Skeletal muscle tissue (tissue), 4 donors: ENCODE measurements around the gene ZNF462. TPM values are rescaled to one million over a fixed set of nuclear protein-coding genes. Genes with fewer than 3 reads are reported as not detected.
A peak's percentile ranks its signal among the peaks of the same experiment; 100 is the strongest.

Experiments used
- H3K27ac ChIP-seq: one replicate; pipeline ENCODE4 v1.7.0; 2013; ENCODE audit warnings: mild to moderate bottlenecking, low read depth, low read length, inconsistent platforms
- H3K27me3 ChIP-seq, 3 donors: one replicate each; pipeline ENCODE4 v1.7.0; 2013; ENCODE audit warnings: low read length in 3 of 3; ENCODE audit not compliant: control insufficient read depth in 3 of 3, insufficient read depth in 3 of 3
- H3K36me3 ChIP-seq, 3 donors: one replicate each; pipeline ENCODE4 v1.7.0; 2013; ENCODE audit warnings: low read length in 3 of 3; ENCODE audit not compliant: control insufficient read depth in 3 of 3, insufficient read depth in 3 of 3
- H3K4me1 ChIP-seq, 3 donors: one replicate each; pipeline ENCODE4 v1.7.0; 2013; ENCODE audit warnings: low read length in 3 of 3, mild to moderate bottlenecking in 3 of 3; ENCODE audit not compliant: control insufficient read depth in 3 of 3, insufficient read depth in 3 of 3
- H3K4me3 ChIP-seq, 3 donors: one replicate each; pipeline ENCODE4 v1.7.0; 2013; ENCODE audit warnings: low read length in 3 of 3
- H3K9ac ChIP-seq, 3 donors: one replicate each; pipeline ENCODE4 v1.7.0; 2013; ENCODE audit warnings: low read length in 3 of 3, mild to moderate bottlenecking in 3 of 3, moderate library complexity in 2 of 3, low read depth in 1 of 3
- H3K9me3 ChIP-seq, 3 donors: one replicate each; pipeline ENCODE4 v1.7.0; 2013; ENCODE audit warnings: low read length in 3 of 3; ENCODE audit not compliant: control insufficient read depth in 3 of 3
- total RNA-seq: library from RNA; depleted of rRNA; stranded (reverse); fragments of >200 nt; gene quantifications from one replicate; pipeline ENCODE4 v1.2.3, GENCODE V29; 2014
- donor health status: Osteomylitis.

Gene ZNF462
- total RNA-seq: 28.7 TPM

GRCh38 chr9:106862821-106863720 lies at the start of gene ZNF462:
Gene ZNF462 (plus strand): TSS chr9:106863166. CDS start chr9:106923384, 60,218 bp downstream.
- no peaks in the 10 kb centered on the region for H3K36me3 ChIP-seq
- peaks cover 13 to 27% (median 20%) of the 10 kb centered on the region in 3 donors for H3K4me1 ChIP-seq
- H3K9me3 ChIP-seq: no peaks in the 10 kb centered on the region
- H3K9ac ChIP-seq: peak within 1 kb of the TSS; percentile 85 to 93 (median 90)
- peak within 1 kb of the TSS; percentile 82 for H3K27ac ChIP-seq
- peak within 1 kb of the TSS; percentile 90 to 98 (median 93) for H3K4me3 ChIP-seq
- H3K27me3 ChIP-seq: no peaks in the 10 kb centered on the region

- Histone ChIP-seq H3K4me3 (no peak overlapping the region), H3K27me3 (no peaks in the 10 kb centered on the region), H3K27ac (no peak overlapping the region), H3K9ac (no peak overlapping the region), H3K36me3 (no peaks in the 10 kb centered on the region), H3K4me1 (no peaks in the 10 kb centered on the region), H3K9me3 (no peaks in the 10 kb centered on the region)
Measured at GRCh38 chr9:106816524-106816923, 46.4 kb upstream of the ZNF462 start.

GRCh38 chr9:106818034-106818433 lies 44.9 kb upstream of the ZNF462 start:
- Histone ChIP-seq H3K27me3 (no peaks in the 10 kb centered on the region), H3K9ac (no peak overlapping the region), H3K9me3 (no peaks in the 10 kb centered on the region), H3K27ac (no peak overlapping the region), H3K36me3 (no peaks in the 10 kb centered on the region), H3K4me3 (no peak overlapping the region), H3K4me1 (no peaks in the 10 kb centered on the region)

- Histone ChIP-seq H3K27ac (no peak overlapping the region), H3K4me1 (no peaks in the 10 kb centered on the region), H3K9ac (no peak overlapping the region), H3K9me3 (no peaks in the 10 kb centered on the region), H3K36me3 (no peaks in the 10 kb centered on the region), H3K4me3 (no peak overlapping the region), H3K27me3 (no peaks in the 10 kb centered on the region)
Measured at GRCh38 chr9:106820866-106821265, 42.1 kb upstream of the ZNF462 start.

GRCh38 chr9:106828070-106828469 lies 34.9 kb upstream of the ZNF462 start:
- no peak overlapping the region for H3K9ac ChIP-seq
- H3K9me3 ChIP-seq: no peaks in the 10 kb centered on the region
- H3K4me3 ChIP-seq: no peak overlapping the region
- H3K27ac ChIP-seq: no peak overlapping the region
- H3K4me1 ChIP-seq: peaks cover 8 to 13% (median 13%) of the 10 kb centered on the region in 3 donors
- no peaks in the 10 kb centered on the region for H3K36me3 ChIP-seq
- no peaks in the 10 kb centered on the region for H3K27me3 ChIP-seq

GRCh38 chr9:106828965-106829364 lies 34.0 kb upstream of the ZNF462 start:
- Histone ChIP-seq H3K9ac (no peak overlapping the region), H3K27me3 (no peaks in the 10 kb centered on the region), H3K4me1 (peaks cover 8 to 13% (median 13%) of the 10 kb centered on the region in 3 donors), H3K9me3 (no peaks in the 10 kb centered on the region), H3K4me3 (no peak overlapping the region), H3K36me3 (no peaks in the 10 kb centered on the region), H3K27ac (no peak overlapping the region)

- H3K4me3 ChIP-seq: peak overlapping the region in 2 of 3 donors; percentile 11 to 16
Measured at GRCh38 chr9:106829666-106830408, 33.1 kb upstream of the ZNF462 start.

GRCh38 chr9:106830527-106831150 lies 32.3 kb upstream of the ZNF462 start:
- peak overlapping the region; percentile 41 for H3K27ac ChIP-seq
- H3K4me1 ChIP-seq: peaks cover 8 to 13% (median 13%) of the 10 kb centered on the region in 3 donors
- no peaks in the 10 kb centered on the region for H3K36me3 ChIP-seq
- no peaks in the 10 kb centered on the region for H3K27me3 ChIP-seq
- no peaks in the 10 kb centered on the region for H3K9me3 ChIP-seq
- H3K9ac ChIP-seq: no peak overlapping the region
- H3K4me3 ChIP-seq: peak overlapping the region in 1 of 3 donors; percentile 11

More at GRCh38 chr9:106829666-106830408, 33.1 kb upstream of the ZNF462 start:
- H3K9ac ChIP-seq: peak overlapping the region in 1 of 3 donors; percentile 9
- H3K36me3 ChIP-seq: no peaks in the 10 kb centered on the region
- peaks cover 8 to 13% (median 13%) of the 10 kb centered on the region in 3 donors for H3K4me1 ChIP-seq
- H3K27ac ChIP-seq: peak overlapping the region; percentile 41
- H3K9me3 ChIP-seq: no peaks in the 10 kb centered on the region
- no peaks in the 10 kb centered on the region for H3K27me3 ChIP-seq

GRCh38 chr9:106834888-106835287 lies 28.1 kb upstream of the ZNF462 start:
- Histone ChIP-seq H3K4me3 (no peak overlapping the region), H3K4me1 (peaks cover 6 to 12% (median 10%) of the 10 kb centered on the region in 3 donors), H3K27ac (no peak overlapping the region), H3K9ac (no peak overlapping the region), H3K36me3 (no peaks in the 10 kb centered on the region), H3K9me3 (no peaks in the 10 kb centered on the region), H3K27me3 (no peaks in the 10 kb centered on the region)
